CD4-positive, alpha-beta T cell treated with Interferon gamma for 1 hour (primary cell): ENCODE data around the gene GGA1.

ENCODE experiments used
- DNase-seq: peaks from one replicate; pipeline ENCODE4 v3.0.0-alpha.2; 2020

GGA1 gene

GRCh38 chr22:37632174-37633088, 23.8 kb downstream of the GGA1 start:
- DNase-seq: no peak

GRCh38 chr22:37633089-37633624, 24.5 kb downstream of the GGA1 start:
- peak; percentile 51 for DNase-seq

GRCh38 chr22:37633625-37634416, 25.2 kb downstream of the GGA1 start:
- peak; percentile 73 for DNase-seq

- DNase-seq: no peak
These were observed 25.8 kb downstream of the GGA1 start for GRCh38 chr22:37634417-37634924.

- DNase-seq: no peak
These were observed 26.5 kb downstream of the GGA1 start for GRCh38 chr22:37635157-37635556.

GRCh38 chr22:37636186-37636948, 27.7 kb downstream of the GGA1 start:
- no peak for DNase-seq

GRCh38 chr22:37636949-37637273, 28.3 kb downstream of the GGA1 start:
- DNase-seq: no peak

- DNase-seq: no peak
These were observed 29.9 kb downstream of the GGA1 start for GRCh38 chr22:37638391-37639069.

- peak; percentile 33 for DNase-seq
These were observed 30.6 kb downstream of the GGA1 start, which contains the start of gene SH3BP1 for GRCh38 chr22:37639070-37639760. SH3BP1 (plus strand) TSS chr22:37639669; CDS start chr22:37639788, 119 bp downstream.

GRCh38 chr22:37639771-37640590, 31.3 kb downstream of the GGA1 start:
- DNase-seq: no peak

GRCh38 chr22:37640591-37641560, 32.2 kb downstream of the GGA1 start:
- no peak for DNase-seq

GRCh38 chr22:37641561-37641949, 32.9 kb downstream of the GGA1 start:
- DNase-seq: no peak

GRCh38 chr22:37643225-37643847, 34.7 kb downstream of the GGA1 start:
- DNase-seq: peak; percentile 78

- no peak for DNase-seq
These were observed 38.7 kb downstream of the GGA1 start for GRCh38 chr22:37647317-37647716.

GRCh38 chr22:37647928-37648327, 39.3 kb downstream of the GGA1 start:
- no peak for DNase-seq

- DNase-seq: no peak
These were observed 42.0 kb downstream of the GGA1 start for GRCh38 chr22:37650463-37651136.

- DNase-seq: no peak
These were observed 46.1 kb downstream of the GGA1 start for GRCh38 chr22:37654563-37655251.

- no peak for DNase-seq
These were observed 46.6 kb downstream of the GGA1 start for GRCh38 chr22:37655252-37655563.
